HepG2 (cell line): Measurements from ENCODE around the gene NOC3L. TPM values are rescaled to one million over a fixed set of nuclear protein-coding genes. Genes with fewer than 3 reads are reported as not detected.

Source experiments
- ADNP ChIP-seq: sonication (generic); formaldehyde crosslinking; IDR thresholded peaks from 2 replicates; pipeline ENCODE4 v1.4.0; 2020; ENCODE audit warnings: missing genetic modification reagents
- ARHGAP35 ChIP-seq: sonication (generic); formaldehyde crosslinking; IDR thresholded peaks from 2 replicates; pipeline ENCODE4 v1.9.0; 2022; ENCODE audit warnings: mild to moderate bottlenecking, inconsistent platforms, moderate library complexity, missing genetic modification reagents, borderline replicate concordance
- ASH2L ChIP-seq: fragments of 300-600, 200-600 bp; sonication (generic); IDR thresholded peaks from 2 replicates; pipeline ENCODE4 v1.7.0; 2017; ENCODE audit warnings: low read depth, mild to moderate bottlenecking, moderate library complexity, mixed read lengths, low read length; ENCODE audit not compliant: insufficient read length
- PCBP1 ChIP-seq: fragments of 200-400 bp; formaldehyde crosslinking; IDR thresholded peaks from 2 replicates; pipeline ENCODE4 v1.6.1; 2017; ENCODE audit warnings: mild to moderate bottlenecking, low read depth, low read length, borderline replicate concordance
- SKI ChIP-seq: fragments of 450-650 bp; IDR thresholded peaks from one replicate; pipeline ENCODE4 v1.6.1; 2018; ENCODE audit warnings: mild to moderate bottlenecking; ENCODE audit not compliant: partially characterized antibody
- SP5 ChIP-seq: IDR thresholded peaks from 2 replicates; pipeline ENCODE4 v1.6.1; 2016; ENCODE audit warnings: low read depth, borderline replicate concordance
- ZNF143 ChIP-seq: sonication (generic); formaldehyde crosslinking; IDR thresholded peaks from 2 replicates; pipeline ENCODE4 v1.4.0; 2020; ENCODE audit warnings: missing genetic modification reagents
- ZNF484 ChIP-seq: sonication (generic); formaldehyde crosslinking; IDR thresholded peaks from 2 replicates; pipeline ENCODE4 v1.5.1; 2020; ENCODE audit warnings: mild to moderate bottlenecking, low read depth, missing genetic modification reagents, borderline replicate concordance
- ZNF780A ChIP-seq: sonication (generic); formaldehyde crosslinking; IDR thresholded peaks from 2 replicates; pipeline ENCODE4 v1.8.0; 2022; ENCODE audit warnings: mild to moderate bottlenecking, missing genetic modification reagents, moderate library complexity
- polyA plus RNA-seq, 8 experiments: library from polyadenylated mRNA; depleted of rRNA in 3 of 8; stranded (reverse) in 7 of 8; unstranded in 1 of 8; fragments of >200 nt; fragmentation: Illumina TruSeq in 4 of 8; extraction: Trizol in 4 of 8; gene quantifications; 2 replicates each; pipeline versions ENCODE4 v1.2.1 to v1.2.3, GENCODE V29; 2011 to 2016; ENCODE audit warnings: low read depth in 4 of 8, missing spikeins in 1 of 8, mixed read lengths in 1 of 8; ENCODE audit not compliant: insufficient read depth in 1 of 8
- total RNA-seq, 5 experiments: library from RNA; depleted of rRNA; stranded (reverse); fragments of >200 nt; fragmentation: Illumina TruSeq; extraction: Trizol; gene quantifications; 2 replicates each; pipeline ENCODE4 v1.2.3, GENCODE V29; 2016; ENCODE audit warnings: low read depth in 1 of 5
- TF ChIP-seq, protein P1 (sequence below): sonication (generic); formaldehyde crosslinking; IDR thresholded peaks from 2 replicates; pipeline ENCODE4 v1.4.0; 2020; ENCODE audit warnings: missing genetic modification reagents, borderline replicate concordance
- TF ChIP-seq, protein P2 (sequence below): sonication (generic); formaldehyde crosslinking; IDR thresholded peaks from 2 replicates; pipeline ENCODE4 v1.4.0; 2020; ENCODE audit warnings: missing genetic modification reagents, borderline replicate concordance
- TF ChIP-seq, protein P3 (sequence below): sonication (generic); formaldehyde crosslinking; IDR thresholded peaks from 2 replicates; pipeline ENCODE4 v1.4.0; 2020; ENCODE audit warnings: missing genetic modification reagents, borderline replicate concordance

NOC3L gene
- total and polyA plus RNA-seq, 2 of the 13 experiments (the other 11 are each of a cell fraction or from before 2014, with no cell fraction given), result 7.8 to 36.6 TPM

DNA sequence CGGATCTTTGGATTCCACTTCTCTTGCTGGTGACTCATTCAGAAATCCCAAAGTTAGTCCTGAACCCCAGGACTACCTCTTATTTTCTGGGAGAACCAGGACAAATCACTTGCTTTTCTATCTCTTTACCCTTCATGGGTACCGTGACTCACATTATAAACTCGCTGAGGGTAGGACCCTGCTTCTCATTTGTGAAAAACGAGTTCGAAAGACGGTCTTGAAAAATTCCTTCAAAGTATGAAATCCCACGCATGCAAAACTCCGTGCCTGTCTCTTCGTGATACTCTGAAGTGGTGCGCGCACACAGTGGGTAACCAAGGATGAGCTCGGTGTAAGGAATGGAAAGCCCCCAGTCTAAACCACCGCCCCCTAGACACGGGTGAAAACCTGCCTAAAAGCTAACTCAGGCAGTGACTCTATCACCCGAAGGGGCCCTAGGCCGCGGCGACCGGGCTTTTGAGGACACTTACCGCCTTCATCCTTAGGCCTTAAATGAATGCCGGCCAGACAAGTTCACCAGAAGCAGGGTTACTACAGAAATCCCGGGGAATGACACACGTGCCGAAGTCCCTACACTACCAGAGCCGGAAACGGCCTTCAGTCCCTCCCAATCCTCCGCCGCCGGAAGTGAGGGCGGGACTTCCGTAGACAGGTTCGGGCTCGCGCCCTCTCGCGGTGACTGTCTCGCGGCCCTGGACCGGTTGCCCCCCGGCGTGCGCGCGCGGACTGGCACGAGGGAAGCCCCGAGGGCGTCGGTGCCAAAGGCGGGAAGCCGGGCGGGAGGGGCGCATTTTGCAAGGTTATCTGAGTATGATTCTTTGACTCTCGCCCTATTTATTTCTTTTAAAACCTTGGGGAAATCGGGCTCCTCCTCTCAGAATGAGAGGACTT lies at the start of gene NOC3L (continued):
- TF ChIP-seq, protein P1, sequence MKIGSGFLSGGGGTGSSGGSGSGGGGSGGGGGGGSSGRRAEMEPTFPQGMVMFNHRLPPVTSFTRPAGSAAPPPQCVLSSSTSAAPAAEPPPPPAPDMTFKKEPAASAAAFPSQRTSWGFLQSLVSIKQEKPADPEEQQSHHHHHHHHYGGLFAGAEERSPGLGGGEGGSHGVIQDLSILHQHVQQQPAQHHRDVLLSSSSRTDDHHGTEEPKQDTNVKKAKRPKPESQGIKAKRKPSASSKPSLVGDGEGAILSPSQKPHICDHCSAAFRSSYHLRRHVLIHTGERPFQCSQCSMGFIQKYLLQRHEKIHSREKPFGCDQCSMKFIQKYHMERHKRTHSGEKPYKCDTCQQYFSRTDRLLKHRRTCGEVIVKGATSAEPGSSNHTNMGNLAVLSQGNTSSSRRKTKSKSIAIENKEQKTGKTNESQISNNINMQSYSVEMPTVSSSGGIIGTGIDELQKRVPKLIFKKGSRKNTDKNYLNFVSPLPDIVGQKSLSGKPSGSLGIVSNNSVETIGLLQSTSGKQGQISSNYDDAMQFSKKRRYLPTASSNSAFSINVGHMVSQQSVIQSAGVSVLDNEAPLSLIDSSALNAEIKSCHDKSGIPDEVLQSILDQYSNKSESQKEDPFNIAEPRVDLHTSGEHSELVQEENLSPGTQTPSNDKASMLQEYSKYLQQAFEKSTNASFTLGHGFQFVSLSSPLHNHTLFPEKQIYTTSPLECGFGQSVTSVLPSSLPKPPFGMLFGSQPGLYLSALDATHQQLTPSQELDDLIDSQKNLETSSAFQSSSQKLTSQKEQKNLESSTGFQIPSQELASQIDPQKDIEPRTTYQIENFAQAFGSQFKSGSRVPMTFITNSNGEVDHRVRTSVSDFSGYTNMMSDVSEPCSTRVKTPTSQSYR (CRISPR knock-in tag), result peak; percentile 76
- TF ChIP-seq PCBP1 (no peak), ADNP (CRISPR knock-in tag) (no peak), SP5 (CRISPR knock-in tag) (peak; percentile 62; the same call in 1 of the 2 replicates), ZNF780A (CRISPR knock-in tag) (peak; percentile 80; the same call in 1 of the 2 replicates), ZNF484 (CRISPR knock-in tag) (peak; percentile 90; the same call in 1 of the 2 replicates), ZNF143 (CRISPR knock-in tag) (peak; percentile 59; the same call in 1 of the 2 replicates), SKI (no peak), ASH2L (peak; percentile 95), ARHGAP35 (CRISPR knock-in tag) (peak; percentile 79; the same call in 1 of the 2 replicates)
- TF ChIP-seq, protein P2, sequence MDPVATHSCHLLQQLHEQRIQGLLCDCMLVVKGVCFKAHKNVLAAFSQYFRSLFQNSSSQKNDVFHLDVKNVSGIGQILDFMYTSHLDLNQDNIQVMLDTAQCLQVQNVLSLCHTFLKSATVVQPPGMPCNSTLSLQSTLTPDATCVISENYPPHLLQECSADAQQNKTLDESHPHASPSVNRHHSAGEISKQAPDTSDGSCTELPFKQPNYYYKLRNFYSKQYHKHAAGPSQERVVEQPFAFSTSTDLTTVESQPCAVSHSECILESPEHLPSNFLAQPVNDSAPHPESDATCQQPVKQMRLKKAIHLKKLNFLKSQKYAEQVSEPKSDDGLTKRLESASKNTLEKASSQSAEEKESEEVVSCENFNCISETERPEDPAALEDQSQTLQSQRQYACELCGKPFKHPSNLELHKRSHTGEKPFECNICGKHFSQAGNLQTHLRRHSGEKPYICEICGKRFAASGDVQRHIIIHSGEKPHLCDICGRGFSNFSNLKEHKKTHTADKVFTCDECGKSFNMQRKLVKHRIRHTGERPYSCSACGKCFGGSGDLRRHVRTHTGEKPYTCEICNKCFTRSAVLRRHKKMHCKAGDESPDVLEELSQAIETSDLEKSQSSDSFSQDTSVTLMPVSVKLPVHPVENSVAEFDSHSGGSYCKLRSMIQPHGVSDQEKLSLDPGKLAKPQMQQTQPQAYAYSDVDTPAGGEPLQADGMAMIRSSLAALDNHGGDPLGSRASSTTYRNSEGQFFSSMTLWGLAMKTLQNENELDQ (CRISPR knock-in tag), result peak; percentile 70; the same call in 1 of the 2 replicates
- TF ChIP-seq, protein P3, sequence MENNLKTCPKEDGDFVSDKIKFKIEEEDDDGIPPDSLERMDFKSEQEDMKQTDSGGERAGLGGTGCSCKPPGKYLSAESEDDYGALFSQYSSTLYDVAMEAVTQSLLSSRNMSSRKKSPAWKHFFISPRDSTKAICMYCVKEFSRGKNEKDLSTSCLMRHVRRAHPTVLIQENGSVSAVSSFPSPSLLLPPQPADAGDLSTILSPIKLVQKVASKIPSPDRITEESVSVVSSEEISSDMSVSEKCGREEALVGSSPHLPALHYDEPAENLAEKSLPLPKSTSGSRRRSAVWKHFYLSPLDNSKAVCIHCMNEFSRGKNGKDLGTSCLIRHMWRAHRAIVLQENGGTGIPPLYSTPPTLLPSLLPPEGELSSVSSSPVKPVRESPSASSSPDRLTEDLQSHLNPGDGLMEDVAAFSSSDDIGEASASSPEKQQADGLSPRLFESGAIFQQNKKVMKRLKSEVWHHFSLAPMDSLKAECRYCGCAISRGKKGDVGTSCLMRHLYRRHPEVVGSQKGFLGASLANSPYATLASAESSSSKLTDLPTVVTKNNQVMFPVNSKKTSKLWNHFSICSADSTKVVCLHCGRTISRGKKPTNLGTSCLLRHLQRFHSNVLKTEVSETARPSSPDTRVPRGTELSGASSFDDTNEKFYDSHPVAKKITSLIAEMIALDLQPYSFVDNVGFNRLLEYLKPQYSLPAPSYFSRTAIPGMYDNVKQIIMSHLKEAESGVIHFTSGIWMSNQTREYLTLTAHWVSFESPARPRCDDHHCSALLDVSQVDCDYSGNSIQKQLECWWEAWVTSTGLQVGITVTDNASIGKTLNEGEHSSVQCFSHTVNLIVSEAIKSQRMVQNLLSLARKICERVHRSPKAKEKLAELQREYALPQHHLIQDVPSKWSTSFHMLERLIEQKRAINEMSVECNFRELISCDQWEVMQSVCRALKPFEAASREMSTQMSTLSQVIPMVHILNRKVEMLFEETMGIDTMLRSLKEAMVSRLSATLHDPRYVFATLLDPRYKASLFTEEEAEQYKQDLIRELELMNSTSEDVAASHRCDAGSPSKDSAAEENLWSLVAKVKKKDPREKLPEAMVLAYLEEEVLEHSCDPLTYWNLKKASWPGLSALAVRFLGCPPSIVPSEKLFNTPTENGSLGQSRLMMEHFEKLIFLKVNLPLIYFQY, result peak; percentile 80; the same call in 1 of the 2 replicates
